ENCODE measurements around the gene ROBO1. TPM values are rescaled to one million over a fixed set of nuclear protein-coding genes. Genes with fewer than 3 reads are reported as not detected.

ROBO1 gene
- total and polyA plus RNA-seq, 2 donors (not counting 3 experiments of a cell fraction or from before 2014, with no cell fraction given) = 5.9 to 14.2 TPM

GRCh38 chr3:78838362-78838761 lies 929.4 kb downstream of the ROBO1 start:
- ChIA-PET POLR2A (no interaction called here), CTCF (interaction anchor here (1.3 kb wide), 1 partner anchor 13 kb away, joined by 3 read pairs; no protein-coding TSS in a partner anchor)
- H3K9me1 ChIP-seq (replicated peaks; ENCODE audit: control insufficient read depth, extremely low read depth, insufficient read depth, low read length) = no peaks in the 10 kb centered on the region
- H4K20me1 ChIP-seq (replicated peaks; ENCODE audit: control insufficient read depth, extremely low read depth, insufficient read depth, low read length) = no peaks in the 10 kb centered on the region
- TF ChIP-seq, protein P1, sequence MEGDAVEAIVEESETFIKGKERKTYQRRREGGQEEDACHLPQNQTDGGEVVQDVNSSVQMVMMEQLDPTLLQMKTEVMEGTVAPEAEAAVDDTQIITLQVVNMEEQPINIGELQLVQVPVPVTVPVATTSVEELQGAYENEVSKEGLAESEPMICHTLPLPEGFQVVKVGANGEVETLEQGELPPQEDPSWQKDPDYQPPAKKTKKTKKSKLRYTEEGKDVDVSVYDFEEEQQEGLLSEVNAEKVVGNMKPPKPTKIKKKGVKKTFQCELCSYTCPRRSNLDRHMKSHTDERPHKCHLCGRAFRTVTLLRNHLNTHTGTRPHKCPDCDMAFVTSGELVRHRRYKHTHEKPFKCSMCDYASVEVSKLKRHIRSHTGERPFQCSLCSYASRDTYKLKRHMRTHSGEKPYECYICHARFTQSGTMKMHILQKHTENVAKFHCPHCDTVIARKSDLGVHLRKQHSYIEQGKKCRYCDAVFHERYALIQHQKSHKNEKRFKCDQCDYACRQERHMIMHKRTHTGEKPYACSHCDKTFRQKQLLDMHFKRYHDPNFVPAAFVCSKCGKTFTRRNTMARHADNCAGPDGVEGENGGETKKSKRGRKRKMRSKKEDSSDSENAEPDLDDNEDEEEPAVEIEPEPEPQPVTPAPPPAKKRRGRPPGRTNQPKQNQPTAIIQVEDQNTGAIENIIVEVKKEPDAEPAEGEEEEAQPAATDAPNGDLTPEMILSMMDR (IDR thresholded peaks at IDR 0.05; ENCODE audit: extremely low read depth in 1 of 2, insufficient read depth in 1 of 2, low read depth in 1 of 2, low read length in 2 of 2) = no peak
- TF ChIP-seq MAX (IDR thresholded peaks at IDR 0.05; ENCODE audit: insufficient read depth, insufficient read length) (no peak), FOS (IDR thresholded peaks at IDR 0.05; ENCODE audit: borderline replicate concordance, insufficient read depth, low read length) (no peak), MYC (IDR thresholded peaks at IDR 0.05; ENCODE audit: low read depth, low read length) (no peak), POLR2A (IDR thresholded peaks at IDR 0.05; ENCODE audit: low read depth, low read length) (no peak), JUN (IDR thresholded peaks at IDR 0.05; ENCODE audit: borderline replicate concordance, insufficient read depth, insufficient read length, low read depth) (no peak), GATA2 (IDR thresholded peaks at IDR 0.05; ENCODE audit: insufficient read depth, insufficient read length, low read depth, low read length) (no peak), EZH2 (IDR thresholded peaks at IDR 0.05; ENCODE audit: borderline replicate concordance, low read depth, low read length, severe bottlenecking) (no peak), POLR2AphosphoS5 (IDR thresholded peaks at IDR 0.05; ENCODE audit: insufficient read depth, low read depth, low read length) (no peak)
- H3K79me2 ChIP-seq (ENCODE audit: control insufficient read depth, insufficient read depth, low read length) = no peaks in the 10 kb centered on the region
- no peak overlapping the region for H2AFZ ChIP-seq (ENCODE audit: low read depth, low read length)
- FAIRE-seq (no peak), DNase-seq (ENCODE audit: low read depth, low spot score) (no peak)
- no peaks in the 10 kb centered on the region for H3K36me3 ChIP-seq (ENCODE audit: control insufficient read depth in 2 of 2, extremely low read depth in 1 of 2, insufficient read depth in 2 of 2, low read length in 2 of 2)
- no peak overlapping the region for H3K9ac ChIP-seq (replicated peaks; ENCODE audit: extremely low read depth, insufficient read depth, low read length)
- dilution Hi-C loops (cut with MboI; ENCODE audit: extremely low pct_ligation_motif_present, low sequenced_read_pairs) (no loop called here), intact Hi-C loops (cut with micrococcal nuclease) (no loop called here)
- BruUV-seq (replicated peaks) = no TSS peak
- no peak overlapping the region for H3K4me2 ChIP-seq (ENCODE audit: insufficient read depth, low read length)
- no peak overlapping the region for H3K27ac ChIP-seq (ENCODE audit: insufficient read depth, low read depth, low read length)
- H3K4me1 ChIP-seq (ENCODE audit: control insufficient read depth, extremely low read depth, insufficient read depth, low read length) = peaks cover 3% of the 10 kb centered on the region
- no peaks in the 10 kb centered on the region for H3K27me3 ChIP-seq (ENCODE audit: control insufficient read depth in 2 of 2, insufficient read depth in 2 of 2, low read length in 2 of 2)
- H3K9me3 ChIP-seq (replicated peaks; ENCODE audit: control insufficient read depth, insufficient read depth, low read length) = no peaks in the 10 kb centered on the region
- H3K4me3 ChIP-seq (replicated peaks in 1 of 3; ENCODE audit: insufficient read depth in 1 of 3, low read depth in 1 of 3, low read length in 3 of 3) = no peak overlapping the region

All from endothelial cell of umbilical vein (primary cell).